K562 (cell line): ENCODE results near the gene FAM200B. TPM values are rescaled to one million over a fixed set of nuclear protein-coding genes. Genes with fewer than 3 reads are reported as not detected.

Source experiments
- ATAC-seq: fragments of 200-7000 bp; cut with Tn5 transposase; 3 replicates; pipeline ENCODE4 v1.9.1; 2020; ENCODE audit warnings: moderate library complexity
- BruUV-seq: library from RNA; stranded (reverse); fragments of 400-500 nt; replicated peaks from 2 replicates; lab custom pipeline; 2021; lab: Mats Ljungman, UMichigan
- CTCF ChIA-PET: fragments of 300-600 bp; formaldehyde crosslinking; extraction: SDS; loops from one replicate; lab custom pipeline; 2021; ENCODE audit warnings: low intra/inter-chr PET ratio; lab: Yijun Ruan, JAX
- POLR2A ChIA-PET: fragments of 300-600, 350-650 bp; sonication (Branson Sonifier 250); formaldehyde crosslinking; extraction: SDS; loops from one replicate; lab custom pipeline; 2021; ENCODE audit warnings: antibody characterized with exemption, inconsistent platforms; lab: Yijun Ruan, JAX
- DNase-seq, 4 experiments: peaks; one replicate each; pipeline versions ENCODE4 v3.0.0 to v3.0.0-alpha.2; 2011 to 2018; ENCODE audit warnings: low spot score in 3 of 4, mixed read lengths in 3 of 4; ENCODE audit errors: extremely low read depth in 1 of 4
- FAIRE-seq: peaks from 2 replicates; lab custom pipeline; 2011; peaks lifted over from hg19 to GRCh38; lab: Jason Lieb, UNC
- H2AFZ ChIP-seq: 2 replicates; pipeline ENCODE4 v1.6.0; 2011; ENCODE audit warnings: low read depth, low read length, control low read depth, inconsistent platforms
- H3K27ac ChIP-seq: fragments of 200-600 bp; 3 replicates; pipeline ENCODE4 v1.8.0; 2011; ENCODE audit warnings: low read depth, mild to moderate bottlenecking, control low read depth, inconsistent platforms, low read length, moderate library complexity, mixed read lengths; ENCODE audit errors: extremely low read depth
- H3K27me3 ChIP-seq, 2 experiments: fragments of 300-600 bp in 1 of 2; 2 replicates in 1 of 2; 3 replicates in 1 of 2; pipeline versions ENCODE4 v1.6.0 to v1.8.0; 2011; ENCODE audit warnings: inconsistent platforms in 2 of 2, low read length in 2 of 2, mild to moderate bottlenecking in 1 of 2, mixed read lengths in 1 of 2, moderate library complexity in 1 of 2; ENCODE audit not compliant: control insufficient read depth in 2 of 2, insufficient read depth in 2 of 2
- H3K36me3 ChIP-seq: fragments of 300-600 bp; 3 replicates; pipeline ENCODE4 v1.8.0; 2011; ENCODE audit warnings: mild to moderate bottlenecking, low read length, inconsistent platforms; ENCODE audit not compliant: control insufficient read depth, insufficient read depth
- H3K4me1 ChIP-seq, 2 experiments: fragments of 200-600 bp in 1 of 2; replicated peaks in 1 of 2; 2 replicates in 1 of 2; 3 replicates in 1 of 2; pipeline versions ENCODE4 v1.5.1 to v1.8.0; 2011; ENCODE audit warnings: inconsistent platforms in 2 of 2, low read length in 2 of 2, mild to moderate bottlenecking in 1 of 2, mixed read lengths in 1 of 2, moderate library complexity in 1 of 2; ENCODE audit not compliant: control insufficient read depth in 2 of 2, insufficient read depth in 2 of 2
- H3K4me2 ChIP-seq: 2 replicates; pipeline ENCODE4 v1.6.1; 2011; ENCODE audit warnings: low read length, control low read depth, inconsistent platforms, mixed read lengths; ENCODE audit not compliant: insufficient read depth
- H3K4me3 ChIP-seq: fragments of 200-600 bp; sonication (generic), shearing (Covaris generic); 2 replicates; pipeline ENCODE4 v1.5.1; 2016; ENCODE audit warnings: control low read depth, inconsistent platforms
- H3K79me2 ChIP-seq: fragments of 200-600 bp; 3 replicates; pipeline ENCODE4 v1.8.0; 2011; ENCODE audit warnings: low read length, inconsistent platforms; ENCODE audit not compliant: control insufficient read depth, insufficient read depth
- H3K9ac ChIP-seq, 2 experiments: 2 replicates each; pipeline versions ENCODE4 v1.6.0 to v1.6.1; 2011; ENCODE audit warnings: low read depth in 2 of 2, low read length in 2 of 2, control low read depth in 1 of 2, inconsistent platforms in 1 of 2, mild to moderate bottlenecking in 1 of 2, mixed read lengths in 1 of 2; ENCODE audit not compliant: insufficient read depth in 1 of 2
- H3K9me1 ChIP-seq: one replicate; pipeline ENCODE4 v1.6.0; 2011; ENCODE audit warnings: inconsistent platforms, mild to moderate bottlenecking, low read length, moderate library complexity; ENCODE audit not compliant: control insufficient read depth, insufficient read depth
- H3K9me3 ChIP-seq: replicated peaks from 2 replicates; pipeline ENCODE4 v1.5.1; 2011; ENCODE audit warnings: low read depth, low read length, inconsistent platforms; ENCODE audit not compliant: control insufficient read depth, insufficient read depth
- H4K20me1 ChIP-seq: replicated peaks from 2 replicates; pipeline ENCODE4 v1.6.1; 2011; ENCODE audit warnings: low read length, inconsistent platforms, mixed read lengths; ENCODE audit not compliant: control insufficient read depth, insufficient read depth
- CHD4 ChIP-seq: fragments of 200-600 bp; sonication (generic); IDR thresholded peaks from 3 replicates; pipeline ENCODE4 v1.6.1; 2012; ENCODE audit warnings: low read depth, mild to moderate bottlenecking, mixed read lengths, low read length, inconsistent platforms; ENCODE audit not compliant: insufficient read depth, insufficient replicate concordance, poor library complexity, severe bottlenecking
- HMGN3 ChIP-seq: IDR thresholded peaks from 2 replicates; pipeline ENCODE4 v1.6.1; 2011; ENCODE audit warnings: borderline replicate concordance, low read depth, mild to moderate bottlenecking, mixed read lengths, low read length; ENCODE audit not compliant: insufficient read length; ENCODE audit errors: extremely low read depth
- ILF3 ChIP-seq: fragments of 450-650 bp; IDR thresholded peaks from 2 replicates; pipeline ENCODE4 v1.6.1; 2018; ENCODE audit warnings: antibody characterized with exemption, mild to moderate bottlenecking, moderate library complexity, borderline replicate concordance
- MECOM ChIP-seq: fragments of 250-450 bp; sonication (Bioruptor Pico); IDR thresholded peaks from 2 replicates; pipeline ENCODE4 v1.8.0; 2022; ENCODE audit warnings: inconsistent platforms
- MNT ChIP-seq, 2 experiments: fragments of 450-650 bp; conservative IDR thresholded peaks; 2 replicates each; pipeline ENCODE4 v1.6.1; 2017; ENCODE audit warnings: mild to moderate bottlenecking in 2 of 2, moderate library complexity in 2 of 2
- TCF3 ChIP-seq: sonication (generic); formaldehyde crosslinking; IDR thresholded peaks from 2 replicates; pipeline ENCODE4 v1.4.0; 2020; ENCODE audit warnings: mild to moderate bottlenecking, missing genetic modification reagents
- XRCC4 ChIP-seq: IDR thresholded peaks from one replicate; pipeline ENCODE4 v1.6.1; 2011; ENCODE audit not compliant: insufficient read depth, insufficient read length; ENCODE audit errors: extremely low read depth
- ZFP30 ChIP-seq: fragments of 250-450 bp; sonication (Bioruptor Pico); IDR thresholded peaks from 2 replicates; pipeline ENCODE4 v1.8.0; 2022; ENCODE audit warnings: moderate library complexity, mild to moderate bottlenecking, inconsistent platforms, borderline replicate concordance
- ZSCAN29 ChIP-seq: fragments of 450-650 bp; IDR thresholded peaks from 2 replicates; pipeline ENCODE4 v1.6.1; 2017
- WGBS: fragments of 100-300 bp; shearing (Covaris generic); methylation state at CpG from one replicate; pipeline ENCODE4 v1.1.6; 2016; ENCODE audit warnings: low coverage, mixed read lengths; ENCODE audit not compliant: insufficient coverage; ENCODE audit errors: missing lambda C conversion rate; 5-methylcytosine and 5-hydroxymethylcytosine counted together
- in situ Hi-C: fragments of 300-500 bp; cut with MboI; formaldehyde crosslinking; loops from 4 replicates; pipeline ENCODE4 v1.15.0; 2018; ENCODE audit warnings: inconsistent platforms, mixed read lengths
- intact Hi-C: fragments of 100-400 bp; cut with micrococcal nuclease; formaldehyde crosslinking; loops from 2 replicates; pipeline ENCODE4 v1.14.2; 2022
- polyA plus RNA-seq, 8 experiments: library from polyadenylated mRNA; depleted of rRNA in 4 of 8; stranded (reverse) in 5 of 8; unstranded in 3 of 8; fragments of >200 nt; fragmentation: Nextera tagmentation in 2 of 8; fragmentation: Illumina TruSeq in 1 of 8; extraction: Ambion mirVana in 2 of 8; extraction: Trizol in 1 of 8; gene quantifications; 2 replicates each; pipeline versions ENCODE4 v1.2.1 to v1.2.3, GENCODE V29; 2011 to 2014; ENCODE audit warnings: inconsistent platforms in 1 of 8, missing spikeins in 1 of 8
- total RNA-seq, 7 experiments: library from RNA; depleted of rRNA in 6 of 7; stranded (reverse); fragments of >200 nt in 6 of 7; fragmentation: Illumina TruSeq in 2 of 7; extraction: Trizol in 2 of 7; gene quantifications; 2 replicates each; pipeline versions ENCODE4 v1.2.1 to v1.2.3, GENCODE V29; 2011 to 2021; ENCODE audit warnings: low replicate concordance in 1 of 7
- TF ChIP-seq, protein P1 (sequence below): fragments of 450-650 bp; formaldehyde crosslinking; IDR thresholded peaks from 2 replicates; pipeline ENCODE4 v1.4.0; 2022; ENCODE audit warnings: missing genetic modification characterization
- TF ChIP-seq, protein P2 (sequence below), 2 experiments: fragments of 450-650 bp; formaldehyde crosslinking in 1 of 2; IDR thresholded peaks; 2 replicates each; pipeline versions ENCODE4 v1.4.0 to v1.6.1; 2014 to 2020; ENCODE audit warnings: mild to moderate bottlenecking in 2 of 2, borderline replicate concordance in 1 of 2, low read depth in 1 of 2

The FAM200B gene
- total and polyA plus RNA-seq, 9 of the 15 experiments (the other 6 are each of a cell fraction or from before 2014, with no cell fraction given) = 17.4 to 48.0 (median 25.5) TPM

- H4K20me1 ChIP-seq = no peaks in the 10 kb centered on the region
- H3K4me2 ChIP-seq = no peak overlapping the region
- no peak for FAIRE-seq
- H2AFZ ChIP-seq = no peak overlapping the region
- ChIA-PET CTCF (no interaction called here), POLR2A (interaction anchor here (0.6 kb wide), 1 partner anchor 358 kb away, joined by 3 read pairs; no protein-coding TSS in a partner anchor)
- in situ Hi-C loops = no loop called here
- intact Hi-C loops = no loop called here
- H3K9ac ChIP-seq = no peak overlapping the region
- H3K27me3 ChIP-seq = peaks cover 2 to 5% of the 10 kb centered on the region in 2 experiments; a peak in 3 of 5 replicates
- no TSS peak for BruUV-seq
- H3K4me1 ChIP-seq = no peaks in the 10 kb centered on the region; a peak in 1 of 5 replicates
- no peak overlapping the region for H3K4me3 ChIP-seq
- H3K9me1 ChIP-seq = no peaks in the 10 kb centered on the region
- DNase-seq = no peak
- WGBS = 8% methylated on average over 2 of the region's 2 CpGs
- H3K36me3 ChIP-seq = no peaks in the 10 kb centered on the region
- H3K79me2 ChIP-seq = no peaks in the 10 kb centered on the region
- no peak overlapping the region for H3K27ac ChIP-seq
- no peak for ATAC-seq
- no peaks in the 10 kb centered on the region for H3K9me3 ChIP-seq
- TF ChIP-seq CHD4 (no peak), MNT (conservative IDR thresholded peaks at IDR 0.05) (no peak), ILF3 (no peak), XRCC4 (no peak), ZSCAN29 (no peak), HMGN3 (no peak), MECOM (CRISPR knock-in tag) (no peak), TCF3 (CRISPR knock-in tag) (no peak), ZFP30 (CRISPR knock-in tag) (no peak)
- TF ChIP-seq, protein P1, sequence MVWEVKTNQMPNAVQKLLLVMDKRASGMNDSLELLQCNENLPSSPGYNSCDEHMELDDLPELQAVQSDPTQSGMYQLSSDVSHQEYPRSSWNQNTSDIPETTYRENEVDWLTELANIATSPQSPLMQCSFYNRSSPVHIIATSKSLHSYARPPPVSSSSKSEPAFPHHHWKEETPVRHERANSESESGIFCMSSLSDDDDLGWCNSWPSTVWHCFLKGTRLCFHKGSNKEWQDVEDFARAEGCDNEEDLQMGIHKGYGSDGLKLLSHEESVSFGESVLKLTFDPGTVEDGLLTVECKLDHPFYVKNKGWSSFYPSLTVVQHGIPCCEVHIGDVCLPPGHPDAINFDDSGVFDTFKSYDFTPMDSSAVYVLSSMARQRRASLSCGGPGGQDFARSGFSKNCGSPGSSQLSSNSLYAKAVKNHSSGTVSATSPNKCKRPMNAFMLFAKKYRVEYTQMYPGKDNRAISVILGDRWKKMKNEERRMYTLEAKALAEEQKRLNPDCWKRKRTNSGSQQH (CRISPR knock-in tag) = no peak
- TF ChIP-seq, protein P2, sequence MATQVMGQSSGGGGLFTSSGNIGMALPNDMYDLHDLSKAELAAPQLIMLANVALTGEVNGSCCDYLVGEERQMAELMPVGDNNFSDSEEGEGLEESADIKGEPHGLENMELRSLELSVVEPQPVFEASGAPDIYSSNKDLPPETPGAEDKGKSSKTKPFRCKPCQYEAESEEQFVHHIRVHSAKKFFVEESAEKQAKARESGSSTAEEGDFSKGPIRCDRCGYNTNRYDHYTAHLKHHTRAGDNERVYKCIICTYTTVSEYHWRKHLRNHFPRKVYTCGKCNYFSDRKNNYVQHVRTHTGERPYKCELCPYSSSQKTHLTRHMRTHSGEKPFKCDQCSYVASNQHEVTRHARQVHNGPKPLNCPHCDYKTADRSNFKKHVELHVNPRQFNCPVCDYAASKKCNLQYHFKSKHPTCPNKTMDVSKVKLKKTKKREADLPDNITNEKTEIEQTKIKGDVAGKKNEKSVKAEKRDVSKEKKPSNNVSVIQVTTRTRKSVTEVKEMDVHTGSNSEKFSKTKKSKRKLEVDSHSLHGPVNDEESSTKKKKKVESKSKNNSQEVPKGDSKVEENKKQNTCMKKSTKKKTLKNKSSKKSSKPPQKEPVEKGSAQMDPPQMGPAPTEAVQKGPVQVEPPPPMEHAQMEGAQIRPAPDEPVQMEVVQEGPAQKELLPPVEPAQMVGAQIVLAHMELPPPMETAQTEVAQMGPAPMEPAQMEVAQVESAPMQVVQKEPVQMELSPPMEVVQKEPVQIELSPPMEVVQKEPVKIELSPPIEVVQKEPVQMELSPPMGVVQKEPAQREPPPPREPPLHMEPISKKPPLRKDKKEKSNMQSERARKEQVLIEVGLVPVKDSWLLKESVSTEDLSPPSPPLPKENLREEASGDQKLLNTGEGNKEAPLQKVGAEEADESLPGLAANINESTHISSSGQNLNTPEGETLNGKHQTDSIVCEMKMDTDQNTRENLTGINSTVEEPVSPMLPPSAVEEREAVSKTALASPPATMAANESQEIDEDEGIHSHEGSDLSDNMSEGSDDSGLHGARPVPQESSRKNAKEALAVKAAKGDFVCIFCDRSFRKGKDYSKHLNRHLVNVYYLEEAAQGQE (IDR thresholded peaks at IDR 0.05; ENCODE audit: borderline replicate concordance) = no peak
- TF ChIP-seq, protein P2 (CRISPR knock-in tag; IDR thresholded peaks at IDR 0.05; ENCODE audit: low read depth) = no peak
Measured at GRCh38 chr4:15720851-15721250, 39.2 kb downstream of the FAM200B start.
